ENCODE results near the gene GPC1.
"Not testable (repeated sequence)": the region's sequence is repeated elsewhere in the genome, so short reads cannot be mapped to it uniquely, and the experiment has no call there.

- TF ChIP-seq CTCF, POLR2A (IDR thresholded peaks at IDR 0.05): not testable (repeated sequence)
Observed at GRCh38 chr2:240494942-240495341, 59.5 kb downstream of the GPC1 start.

All from Peyer's patch (tissue), 4 donors.